Measurements from ENCODE around the gene FBXO34. TPM values are rescaled to one million over a fixed set of nuclear protein-coding genes. Genes with fewer than 3 reads are reported as not detected.

The FBXO34 gene
- 29.0 and 40.2 TPM in 2 replicates for total RNA-seq

GRCh38 chr14:55270832-55271571 lies at the start of gene FBXO34:
TSS of gene FBXO34 (plus strand) at chr14:55271421. CDS start at chr14:55350391, 78,970 bp downstream.
- peak; percentile 81 for DNase-seq (ENCODE audit: low read depth)

- peak; percentile 7 for DNase-seq (ENCODE audit: low read depth)
Observed at GRCh38 chr14:55221968-55222367, 49.3 kb upstream of the FBXO34 start.

- DNase-seq (ENCODE audit: low read depth), result no peak
Observed at GRCh38 chr14:55223364-55223763, 47.9 kb upstream of the FBXO34 start.

GRCh38 chr14:55228261-55228660 lies 43.0 kb upstream of the FBXO34 start:
- no peak for DNase-seq (ENCODE audit: low read depth)

- DNase-seq (ENCODE audit: low read depth), result no peak
Observed at GRCh38 chr14:55233591-55233990, 37.6 kb upstream of the FBXO34 start.

- DNase-seq (ENCODE audit: low read depth), result no peak
Observed at GRCh38 chr14:55238019-55238680, 33.1 kb upstream of the FBXO34 start.

GRCh38 chr14:55239320-55239719 lies 31.9 kb upstream of the FBXO34 start:
- DNase-seq (ENCODE audit: low read depth), result no peak

- peak; percentile 30 for DNase-seq (ENCODE audit: low read depth)
Observed at GRCh38 chr14:55240526-55241178, 30.6 kb upstream of the FBXO34 start.

GRCh38 chr14:55241673-55242072 lies 29.5 kb upstream of the FBXO34 start:
- no peak for DNase-seq (ENCODE audit: low read depth)

- DNase-seq (ENCODE audit: low read depth), result peak; percentile 47
Observed at GRCh38 chr14:55243386-55243785, 27.8 kb upstream of the FBXO34 start.

GRCh38 chr14:55243813-55244212 lies 27.4 kb upstream of the FBXO34 start:
- no peak for DNase-seq (ENCODE audit: low read depth)

GRCh38 chr14:55245657-55246268 lies 25.5 kb upstream of the FBXO34 start:
- DNase-seq (ENCODE audit: low read depth), result peak; percentile 51

GRCh38 chr14:55248411-55248810 lies 22.8 kb upstream of the FBXO34 start:
- no peak for DNase-seq (ENCODE audit: low read depth)

- peak; percentile 75 for DNase-seq (ENCODE audit: low read depth)
Observed at GRCh38 chr14:55249423-55249822, 21.8 kb upstream of the FBXO34 start.

GRCh38 chr14:55253276-55253675 lies 17.9 kb upstream of the FBXO34 start:
- no peak for DNase-seq (ENCODE audit: low read depth)

- DNase-seq (ENCODE audit: low read depth), result no peak
Observed at GRCh38 chr14:55254581-55254980, 16.6 kb upstream of the FBXO34 start.

- no peak for DNase-seq (ENCODE audit: low read depth)
Observed at GRCh38 chr14:55255979-55256378, 15.2 kb upstream of the FBXO34 start.

GRCh38 chr14:55256586-55256985 lies 14.6 kb upstream of the FBXO34 start:
- DNase-seq (ENCODE audit: low read depth), result no peak

- no peak for DNase-seq (ENCODE audit: low read depth)
Observed at GRCh38 chr14:55265197-55265596, 6.0 kb upstream of the FBXO34 start.

- DNase-seq (ENCODE audit: low read depth), result peak; percentile 56
Observed at GRCh38 chr14:55267820-55268219, 3.4 kb upstream of the FBXO34 start.

GRCh38 chr14:55271572-55272298 lies 514 bp downstream of the FBXO34 start:
- peak; percentile 55 for DNase-seq (ENCODE audit: low read depth)

- DNase-seq (ENCODE audit: low read depth), result no peak
Observed at GRCh38 chr14:55272387-55272786, 1.2 kb downstream of the FBXO34 start.
